Gastrocnemius medialis (tissue), 4 donors: ENCODE results near the gene UBL4A. TPM values are rescaled to one million over a fixed set of nuclear protein-coding genes. Genes with fewer than 3 reads are reported as not detected.
A peak's percentile ranks its signal among the peaks of the same experiment; 100 is the strongest.

Experiments
- ATAC-seq, 2 donors: fragments of 150-250 bp; one replicate each; pipeline ENCODE4 v1.9.1; 2016
- DNase-seq, 2 donors: peaks; one replicate each; pipeline ENCODE4 v3.0.0-alpha.2; 2019
- H3K27ac ChIP-seq, 4 donors: fragments of 200-600 bp; sonication (generic); 1 replicate in 1 of 4; 2 replicates in 3 of 4; pipeline ENCODE4 v1.5.1; 2016 to 2018; ENCODE audit warnings: mild to moderate bottlenecking in 2 of 4, moderate library complexity in 1 of 4
- H3K27me3 ChIP-seq, 3 donors: fragments of 200-600 bp; sonication (generic) in 2 of 3; 1 replicate in 1 of 3; 2 replicates in 2 of 3; pipeline versions ENCODE4 v1.5.1 to v1.6.0; 2016 to 2019; ENCODE audit warnings: mild to moderate bottlenecking in 1 of 3, moderate library complexity in 1 of 3
- H3K36me3 ChIP-seq, 2 donors: fragments of 200-600 bp; sonication (generic) in 1 of 2; one replicate each; pipeline ENCODE4 v1.5.1; 2017 to 2018
- H3K4me1 ChIP-seq, 2 donors: fragments of 200-600 bp; sonication (generic) in 1 of 2; one replicate each; pipeline ENCODE4 v1.5.1; 2016 to 2017; ENCODE audit warnings: mild to moderate bottlenecking in 2 of 2
- H3K4me3 ChIP-seq, 4 donors: fragments of 200-600 bp; sonication (generic) in 3 of 4; 1 replicate in 1 of 4; 2 replicates in 3 of 4; pipeline ENCODE4 v1.5.1; 2016 to 2019; ENCODE audit warnings: mild to moderate bottlenecking in 2 of 4
- H3K9me3 ChIP-seq, 3 donors: fragments of 200-600 bp; sonication (generic) in 2 of 3; 1 replicate in 1 of 3; 2 replicates in 2 of 3; pipeline ENCODE4 v1.5.1; 2016 to 2019
- POLR2A ChIP-seq, 2 donors: fragments of 450-650 bp; IDR thresholded peaks; one replicate each; pipeline ENCODE4 v1.6.1; 2017; ENCODE audit warnings: antibody characterized with exemption in 2 of 2, mild to moderate bottlenecking in 2 of 2, moderate library complexity in 2 of 2
- in situ Hi-C, 4 donors: fragments of 200-750 bp; cut with MboI; loops; one replicate each; pipeline versions ENCODE4 v1.15.0 to v1.8.0; 2017; ENCODE audit warnings: low sequenced_read_pairs in 4 of 4
- intact Hi-C: fragments of 100-400 bp; cut with DNase I; formaldehyde crosslinking; loops from one replicate; pipeline ENCODE4 v1.15.1; 2023; ENCODE audit warnings: low total_unique reads
- total RNA-seq, 4 donors: library from RNA; depleted of rRNA; stranded (reverse); fragments of >200 nt; gene quantifications; one replicate each; pipeline versions ENCODE4 v1.1.0 to v1.2.3, GENCODE V29; 2016
- TF ChIP-seq, protein P1 (sequence below), 5 experiments: fragments of 450-650 bp in 3 of 5; fragments of 200-600 bp in 2 of 5; sonication (generic) in 2 of 5; IDR thresholded peaks in 4 of 5; conservative IDR thresholded peaks in 1 of 5; 1 replicate in 4 of 5; 2 replicates in 1 of 5; pipeline ENCODE4 v1.5.1; 2016 to 2019; ENCODE audit warnings: antibody characterized with exemption in 5 of 5, mild to moderate bottlenecking in 3 of 5, moderate library complexity in 3 of 5

Gene UBL4A
- total RNA-seq, 4 donors from 2014 or later, result 54.6 to 116 (median 79.8) TPM

DNA sequence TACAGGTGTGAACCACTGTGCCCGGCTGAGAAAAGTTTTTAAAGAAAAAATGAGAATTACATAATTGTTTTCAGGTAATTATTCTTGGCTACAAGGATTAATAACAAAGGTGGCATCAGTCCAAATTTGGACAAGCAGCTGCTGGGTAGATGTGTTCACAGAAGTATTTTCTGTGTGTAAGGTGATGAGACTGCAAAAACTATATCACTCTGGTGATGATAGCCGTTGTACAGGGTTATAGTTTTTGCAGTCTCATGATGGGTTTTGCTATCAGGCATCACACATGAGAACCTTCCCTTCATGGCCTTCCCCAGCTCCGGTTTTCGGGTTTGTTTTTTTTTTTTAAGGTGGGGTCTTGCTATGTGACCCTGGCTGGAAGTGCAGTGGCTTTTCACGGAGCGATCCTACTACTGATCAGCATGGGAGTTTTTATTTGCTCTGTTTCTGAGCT is 9.1 kb upstream of the UBL4A start:
- no peaks in the 10 kb centered on the region for H3K9me3 ChIP-seq
- H3K27me3 ChIP-seq, result no peaks in the 10 kb centered on the region
- no peak overlapping the region for H3K4me3 ChIP-seq
- no peaks in the 10 kb centered on the region for H3K4me1 ChIP-seq
- in situ Hi-C loops (no loop called here), intact Hi-C loops (no loop called here)
- no peaks in the 10 kb centered on the region for H3K36me3 ChIP-seq
- DNase-seq, result no peak
- no peak for TF ChIP-seq POLR2A (IDR thresholded peaks at IDR 0.05)
- TF ChIP-seq, protein P1, sequence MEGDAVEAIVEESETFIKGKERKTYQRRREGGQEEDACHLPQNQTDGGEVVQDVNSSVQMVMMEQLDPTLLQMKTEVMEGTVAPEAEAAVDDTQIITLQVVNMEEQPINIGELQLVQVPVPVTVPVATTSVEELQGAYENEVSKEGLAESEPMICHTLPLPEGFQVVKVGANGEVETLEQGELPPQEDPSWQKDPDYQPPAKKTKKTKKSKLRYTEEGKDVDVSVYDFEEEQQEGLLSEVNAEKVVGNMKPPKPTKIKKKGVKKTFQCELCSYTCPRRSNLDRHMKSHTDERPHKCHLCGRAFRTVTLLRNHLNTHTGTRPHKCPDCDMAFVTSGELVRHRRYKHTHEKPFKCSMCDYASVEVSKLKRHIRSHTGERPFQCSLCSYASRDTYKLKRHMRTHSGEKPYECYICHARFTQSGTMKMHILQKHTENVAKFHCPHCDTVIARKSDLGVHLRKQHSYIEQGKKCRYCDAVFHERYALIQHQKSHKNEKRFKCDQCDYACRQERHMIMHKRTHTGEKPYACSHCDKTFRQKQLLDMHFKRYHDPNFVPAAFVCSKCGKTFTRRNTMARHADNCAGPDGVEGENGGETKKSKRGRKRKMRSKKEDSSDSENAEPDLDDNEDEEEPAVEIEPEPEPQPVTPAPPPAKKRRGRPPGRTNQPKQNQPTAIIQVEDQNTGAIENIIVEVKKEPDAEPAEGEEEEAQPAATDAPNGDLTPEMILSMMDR (IDR thresholded peaks at IDR 0.05 in 4 of 5, conservative IDR thresholded peaks at IDR 0.05 in 1 of 5), result no peak
- H3K27ac ChIP-seq, result no peak overlapping the region
- no peak for ATAC-seq

DNA sequence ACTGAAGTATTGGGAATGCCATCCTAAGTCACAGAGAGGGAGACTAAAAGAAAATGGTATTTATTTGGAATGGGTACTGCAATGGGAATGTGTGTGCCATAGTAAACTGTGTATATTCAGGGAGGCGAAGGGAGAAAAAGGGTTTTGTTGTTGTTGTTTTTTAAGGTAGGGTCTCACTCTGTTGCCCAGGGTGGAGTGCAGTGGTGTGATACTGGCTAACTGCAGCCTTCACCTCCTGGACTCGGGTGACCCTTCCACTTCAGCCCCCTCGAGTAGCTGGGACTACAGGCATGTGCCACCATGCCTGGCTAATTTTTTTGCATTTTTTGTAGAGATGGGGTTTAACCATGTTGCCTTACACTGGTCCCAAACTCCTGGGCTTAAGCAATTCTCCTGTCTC is 8.3 kb upstream of the UBL4A start:
- Histone ChIP-seq H3K4me3 (no peak overlapping the region), H3K27ac (no peak overlapping the region), H3K9me3 (no peaks in the 10 kb centered on the region), H3K36me3 (no peaks in the 10 kb centered on the region), H3K4me1 (no peaks in the 10 kb centered on the region), H3K27me3 (no peaks in the 10 kb centered on the region)
- no peak for TF ChIP-seq POLR2A (IDR thresholded peaks at IDR 0.05)
- TF ChIP-seq, protein P1 (IDR thresholded peaks at IDR 0.05 in 4 of 5, conservative IDR thresholded peaks at IDR 0.05 in 1 of 5), result no peak
- in situ Hi-C loops (no loop called here), intact Hi-C loops (loop anchor here (5.0 kb wide), 1 partner anchor 38 kb away; no protein-coding TSS in a partner anchor)
- DNase-seq (no peak), ATAC-seq (no peak)

DNA sequence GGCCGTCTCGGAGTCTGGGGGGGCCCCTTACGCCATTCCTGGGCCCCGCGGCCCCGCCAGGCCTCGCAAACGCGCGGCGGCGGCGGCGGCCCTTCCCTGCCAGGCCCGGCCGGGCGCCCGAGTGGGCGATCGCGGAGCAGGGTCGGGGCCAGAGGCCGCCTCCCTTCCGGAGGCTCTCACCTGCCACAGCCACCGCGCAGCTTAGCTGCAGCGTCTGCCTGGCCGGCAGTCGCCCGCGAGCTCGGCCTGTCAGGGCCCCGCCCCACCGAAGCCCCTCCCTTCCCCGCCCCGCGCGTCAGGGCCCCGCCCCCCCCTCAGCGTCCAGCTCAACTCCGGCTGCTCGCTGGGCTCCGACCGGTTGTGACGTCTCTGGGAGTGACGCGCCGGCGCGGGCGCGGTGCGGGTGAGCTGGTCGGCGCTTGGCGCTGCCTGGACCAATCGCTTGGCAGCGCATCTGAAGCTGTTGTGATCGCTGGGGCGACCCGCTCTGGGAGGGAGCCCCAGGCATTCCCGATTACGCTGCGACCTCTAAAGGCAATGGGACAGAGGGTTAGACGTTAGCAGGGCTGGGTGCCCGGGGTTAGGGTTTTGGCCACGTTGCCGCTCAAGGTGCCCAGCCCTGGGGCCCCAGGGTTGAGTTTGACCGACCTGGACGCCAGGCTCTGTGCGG is 4.1 kb upstream of the UBL4A start, which contains the start of gene SLC10A3:
Gene SLC10A3, minus strand, starts transcription at position 216 of the 670 bp plus-strand sequence. CDS start 1,689 bp downstream, outside the sequence.
- H3K27me3 ChIP-seq, result no peaks in the 10 kb centered on the region
- H3K27ac ChIP-seq, result peak within 1 kb of the TSS; percentile 89 to 95 (median 92)
- H3K9me3 ChIP-seq, result no peaks in the 10 kb centered on the region
- in situ Hi-C loops, result no loop called here
- peak; percentile 93 for TF ChIP-seq POLR2A (IDR thresholded peaks at IDR 0.05)
- TF ChIP-seq, protein P1 (IDR thresholded peaks at IDR 0.05 in 4 of 5, conservative IDR thresholded peaks at IDR 0.05 in 1 of 5), result no peak
- DNase-seq, result peak; percentile 84 to 91
- H3K4me3 ChIP-seq, result peak within 1 kb of the TSS; percentile 60 to 80 (median 67)
- intact Hi-C loops, result loop anchor here (1.0 to 5.0 kb wide), 3 partner anchors 26 to 54 kb away; partner anchors contain the start of genes FAM3A and GDI1
- peaks cover 2 to 13% of the 10 kb centered on the region in 2 donors for H3K4me1 ChIP-seq
- H3K36me3 ChIP-seq, result no peaks in the 10 kb centered on the region
- ATAC-seq, result peak; percentile 79

DNA sequence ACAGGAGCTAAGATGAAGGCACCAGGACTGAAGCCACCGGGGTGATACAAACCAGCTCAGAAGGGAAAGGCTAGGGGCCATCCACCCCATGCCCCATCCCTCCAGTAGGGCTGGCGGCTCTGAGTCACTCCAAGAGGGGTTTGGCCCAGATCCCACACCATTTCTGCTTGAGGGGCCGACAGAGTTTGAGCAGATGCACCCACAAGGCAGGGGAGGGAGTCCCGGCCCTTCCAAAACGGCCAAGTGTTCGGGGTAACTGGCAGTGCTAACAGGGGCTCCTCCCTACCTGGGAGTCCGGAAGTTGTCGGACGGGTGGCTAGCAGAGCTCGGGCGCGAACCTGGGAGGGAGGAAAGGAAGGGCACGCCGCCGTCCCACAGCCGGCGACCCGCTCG is 3.6 kb upstream of the UBL4A start:
- no peaks in the 10 kb centered on the region for H3K36me3 ChIP-seq
- TF ChIP-seq, protein P1 (IDR thresholded peaks at IDR 0.05 in 4 of 5, conservative IDR thresholded peaks at IDR 0.05 in 1 of 5), result no peak
- no peak for TF ChIP-seq POLR2A (IDR thresholded peaks at IDR 0.05)
- H3K4me1 ChIP-seq, result peaks cover 7 to 19% of the 10 kb centered on the region in 2 donors
- H3K27me3 ChIP-seq, result no peaks in the 10 kb centered on the region
- H3K27ac ChIP-seq, result peak overlapping the region; percentile 89 to 95 (median 92)
- intact Hi-C loops (loop anchor here (1.0 to 5.0 kb wide), 3 partner anchors 26 to 53 kb away; partner anchors contain the start of genes FAM3A and GDI1), in situ Hi-C loops (no loop called here)
- ATAC-seq, result peak; percentile 9 to 31
- no peaks in the 10 kb centered on the region for H3K9me3 ChIP-seq
- H3K4me3 ChIP-seq, result peak overlapping the region; percentile 60 to 70 (median 67)
- peak in 1 of 2 donors; percentile 18 for DNase-seq
